Measurements from ENCODE around the gene SHC4.
"Not testable (repeated sequence)": the region's sequence is repeated elsewhere in the genome, so short reads cannot be mapped to it uniquely, and the experiment has no call there.

The SHC4 gene

DNA sequence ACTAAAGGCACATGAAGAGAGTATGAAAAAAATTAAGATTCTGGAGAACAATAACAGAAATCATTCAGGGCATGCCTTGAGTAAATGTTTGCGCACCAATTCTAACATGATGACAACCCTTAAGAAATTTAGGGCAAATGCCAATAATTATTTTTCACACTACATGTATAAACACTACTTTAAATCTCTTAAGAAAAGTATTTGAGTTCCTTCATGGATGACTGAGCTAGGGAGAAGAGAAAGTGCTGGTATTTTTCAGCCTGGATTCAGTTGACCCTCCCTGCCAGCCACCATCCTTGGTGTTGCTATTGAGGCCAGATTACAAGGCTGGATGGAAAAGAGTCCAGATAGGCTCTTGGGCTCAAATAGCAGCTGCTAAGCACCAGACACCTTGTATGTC is 93.8 kb downstream of the SHC4 start:
- Histone ChIP-seq H3K4me1 (ENCODE audit: insufficient read depth, low read length) (peaks cover 8% of the 10 kb centered on the region), H3K9me3 (ENCODE audit: control insufficient read depth, insufficient read depth, low read length) (no peaks in the 10 kb centered on the region), H3K36me3 (ENCODE audit: insufficient read depth, low read length) (no peaks in the 10 kb centered on the region), H3K9ac (ENCODE audit: low read depth, low read length) (no peak overlapping the region)

DNA sequence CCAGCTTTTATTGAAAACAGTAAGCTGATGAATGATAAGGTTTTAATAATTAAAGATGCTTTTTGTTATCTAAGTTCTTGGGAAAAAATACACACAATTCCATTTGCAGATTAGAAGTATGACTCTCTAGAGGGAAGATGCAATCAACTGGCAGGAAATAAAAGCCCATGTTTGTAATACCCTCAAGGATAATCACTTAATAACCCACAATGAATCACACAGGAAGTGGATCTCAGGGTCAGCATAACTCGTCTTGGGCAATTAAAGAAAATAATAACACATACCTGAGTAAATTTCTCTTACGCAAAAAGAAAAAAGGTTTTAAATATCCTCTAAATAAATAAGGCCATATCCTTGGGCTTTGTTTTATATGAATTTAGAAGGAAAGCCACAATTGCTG is 95.2 kb downstream of the SHC4 start:
- H3K9ac ChIP-seq (ENCODE audit: low read depth, low read length) = no peak overlapping the region
- no peaks in the 10 kb centered on the region for H3K36me3 ChIP-seq (ENCODE audit: insufficient read depth, low read length)
- H3K4me1 ChIP-seq (ENCODE audit: insufficient read depth, low read length) = peaks cover 8% of the 10 kb centered on the region
- no peaks in the 10 kb centered on the region for H3K9me3 ChIP-seq (ENCODE audit: control insufficient read depth, insufficient read depth, low read length)

DNA sequence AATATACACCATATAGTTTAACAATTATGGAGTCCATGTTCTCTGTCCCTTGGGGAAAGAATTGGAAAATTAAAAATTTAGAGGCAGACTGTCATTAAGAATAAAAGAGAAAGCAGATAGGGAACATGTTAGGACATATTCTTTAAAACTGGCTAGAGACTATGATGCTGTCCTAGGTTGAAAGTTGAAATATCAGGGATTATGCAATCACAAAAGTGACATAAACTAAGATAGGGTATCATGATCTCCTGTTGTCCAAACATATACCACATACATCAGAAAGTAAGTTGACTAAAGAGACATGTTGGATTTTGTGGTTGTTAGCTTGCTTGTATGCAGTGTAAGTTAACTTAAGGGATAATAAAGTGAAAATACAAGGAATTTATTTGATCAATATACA is 95.7 kb downstream of the SHC4 start:
- Histone ChIP-seq H3K9ac (ENCODE audit: low read depth, low read length) (no peak overlapping the region), H3K36me3 (ENCODE audit: insufficient read depth, low read length) (no peaks in the 10 kb centered on the region), H3K4me1 (ENCODE audit: insufficient read depth, low read length) (peaks cover 8% of the 10 kb centered on the region)

DNA sequence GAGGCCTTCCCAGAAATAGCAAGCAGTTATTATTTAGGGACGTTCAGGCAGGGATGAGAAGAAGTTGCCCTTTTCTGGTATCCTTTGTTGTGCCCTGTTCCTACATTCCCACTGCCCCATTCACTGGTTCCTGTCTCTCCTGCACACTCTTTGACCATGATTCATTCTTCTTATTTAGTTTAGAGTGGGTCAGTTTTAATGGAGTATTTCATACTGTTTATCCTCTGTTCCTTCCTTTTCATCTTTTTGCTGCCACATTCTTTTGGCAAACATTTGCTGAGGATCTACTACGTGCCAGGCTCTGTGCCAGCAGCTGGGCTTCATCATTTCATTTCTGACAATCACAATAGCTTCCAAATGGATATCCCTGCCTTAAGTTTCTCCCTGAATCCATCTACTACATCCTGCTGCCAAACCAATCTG is 97.6 kb downstream of the SHC4 start:
- no peaks in the 10 kb centered on the region for H3K36me3 ChIP-seq (ENCODE audit: insufficient read depth, low read length)
- H3K4me1 ChIP-seq (ENCODE audit: insufficient read depth, low read length) = peaks cover 15% of the 10 kb centered on the region
- H3K9ac ChIP-seq (ENCODE audit: low read depth, low read length) = no peak overlapping the region

More for the DNA sequence above, 95.7 kb downstream of the SHC4 start:
- H3K9me3 ChIP-seq (ENCODE audit: control insufficient read depth, insufficient read depth, low read length) = no peaks in the 10 kb centered on the region

DNA sequence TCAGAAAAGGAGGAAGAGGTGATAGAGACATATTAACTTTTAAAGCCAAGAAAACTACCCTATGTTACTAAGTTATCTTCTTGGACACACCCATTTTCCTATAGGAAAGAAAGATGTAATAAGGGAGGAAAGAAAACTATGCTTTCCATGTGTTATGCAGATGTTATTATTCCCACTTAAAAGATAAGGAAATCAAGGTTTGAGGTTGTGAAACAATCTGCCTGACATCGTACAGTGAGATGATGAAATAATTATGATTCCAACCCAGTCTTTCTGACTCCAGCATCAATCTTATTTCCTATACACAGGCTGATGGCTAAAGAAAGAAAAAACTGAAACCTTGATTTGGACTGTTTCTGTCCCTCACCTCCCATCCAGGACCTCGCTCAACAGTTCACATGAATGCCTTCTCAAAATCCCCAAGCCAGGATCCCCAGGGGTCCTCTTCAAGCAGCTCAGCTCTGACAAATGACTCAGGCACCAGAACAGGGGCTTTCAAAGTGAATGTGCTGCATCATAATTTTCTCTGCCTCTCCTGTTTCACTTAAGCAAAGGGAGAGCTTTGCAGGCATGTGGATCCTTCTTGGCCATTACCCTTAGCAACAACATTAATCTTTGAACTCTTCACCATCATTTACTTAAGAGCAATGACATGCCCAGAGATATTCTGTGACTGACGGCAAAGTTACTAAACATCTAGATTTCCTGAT is 98.2 kb downstream of the SHC4 start:
- Histone ChIP-seq H3K4me1 (ENCODE audit: insufficient read depth, low read length) (peaks cover 15% of the 10 kb centered on the region), H3K9ac (ENCODE audit: low read depth, low read length) (no peak overlapping the region), H3K36me3 (ENCODE audit: insufficient read depth, low read length) (no peaks in the 10 kb centered on the region), H3K9me3 (ENCODE audit: control insufficient read depth, insufficient read depth, low read length) (no peaks in the 10 kb centered on the region)

More for the DNA sequence above, 97.6 kb downstream of the SHC4 start:
- H3K9me3 ChIP-seq (ENCODE audit: control insufficient read depth, insufficient read depth, low read length) = no peaks in the 10 kb centered on the region

DNA sequence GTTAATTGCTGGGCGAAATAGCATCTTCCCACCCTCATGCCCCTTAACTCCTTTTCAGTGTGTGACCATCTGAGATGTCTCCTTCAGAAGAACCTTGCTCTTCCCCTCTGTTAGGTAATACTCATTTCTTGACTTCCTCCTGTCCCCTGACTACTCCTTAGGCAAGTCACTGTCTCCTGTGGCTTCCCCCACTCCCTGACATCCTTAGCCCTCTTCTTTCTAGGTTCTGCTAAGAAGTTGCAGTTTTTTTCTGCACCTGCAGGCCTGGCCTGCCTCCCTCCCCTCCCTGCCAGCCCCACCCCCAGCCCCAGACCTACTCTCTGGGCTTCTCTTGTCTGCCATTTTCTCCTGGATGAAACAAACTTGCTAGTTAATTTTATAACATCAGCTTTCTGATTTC is 101.0 kb downstream of the SHC4 start:
- Histone ChIP-seq H3K4me1 (ENCODE audit: insufficient read depth, low read length) (peaks cover 15% of the 10 kb centered on the region), H3K9ac (ENCODE audit: low read depth, low read length) (no peak overlapping the region), H3K9me3 (ENCODE audit: control insufficient read depth, insufficient read depth, low read length) (no peaks in the 10 kb centered on the region), H3K36me3 (ENCODE audit: insufficient read depth, low read length) (no peaks in the 10 kb centered on the region)

DNA sequence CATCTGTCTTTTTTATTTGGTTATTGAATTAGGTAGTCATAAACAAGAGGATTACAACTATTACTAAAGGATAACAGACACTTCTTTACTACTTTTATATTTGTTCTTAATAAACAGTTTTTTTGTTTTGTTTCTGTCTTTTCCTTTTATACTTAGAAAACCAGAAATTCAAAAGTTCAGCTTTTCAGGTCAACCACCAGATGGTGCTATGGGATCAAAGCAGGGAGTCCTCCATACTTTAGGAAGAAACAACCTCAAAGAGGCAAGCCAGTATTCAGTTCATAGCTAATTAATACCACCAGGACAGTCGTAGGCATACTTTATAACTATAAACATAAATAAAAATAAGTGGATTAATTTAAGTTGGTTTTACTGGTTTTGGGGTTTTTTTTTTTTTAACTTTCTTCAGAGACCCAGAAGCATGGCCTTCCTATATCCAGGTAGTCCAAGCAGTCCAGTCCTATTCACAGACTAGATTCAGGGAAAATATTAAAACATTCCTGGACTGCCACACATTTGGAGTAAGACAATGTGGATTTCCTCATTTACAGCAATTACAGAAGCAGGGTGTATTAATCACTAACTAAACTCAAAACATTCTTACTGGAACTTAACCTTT is 101.8 kb downstream of the SHC4 start:
- Histone ChIP-seq H3K4me1 (ENCODE audit: insufficient read depth, low read length) (peaks cover 20% of the 10 kb centered on the region), H3K9ac (ENCODE audit: low read depth, low read length) (no peak overlapping the region), H3K9me3 (ENCODE audit: control insufficient read depth, insufficient read depth, low read length) (no peaks in the 10 kb centered on the region), H3K36me3 (ENCODE audit: insufficient read depth, low read length) (no peaks in the 10 kb centered on the region)

DNA sequence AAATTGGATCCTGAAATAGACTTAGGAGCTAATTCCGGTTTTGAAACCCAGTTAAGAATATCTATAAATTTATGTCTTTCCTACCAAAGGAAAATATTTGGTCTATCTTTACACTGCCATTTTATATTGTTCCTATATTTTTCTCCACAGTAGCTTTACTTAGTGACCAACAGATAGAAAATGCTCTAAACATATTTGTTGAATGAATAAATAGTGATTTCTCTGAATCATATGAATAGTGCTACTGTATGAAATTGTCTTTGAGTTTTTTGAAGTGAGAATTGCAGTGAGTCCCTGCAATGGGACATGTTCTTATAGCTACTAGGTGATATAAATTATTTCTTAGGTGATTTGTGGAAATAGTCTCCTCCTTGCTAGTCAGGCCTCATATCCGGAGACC is 104.3 kb downstream of the SHC4 start:
- Histone ChIP-seq H3K9me3 (ENCODE audit: control insufficient read depth, insufficient read depth, low read length) (no peaks in the 10 kb centered on the region), H3K36me3 (ENCODE audit: insufficient read depth, low read length) (no peaks in the 10 kb centered on the region), H3K9ac (ENCODE audit: low read depth, low read length) (no peak overlapping the region), H3K4me1 (ENCODE audit: insufficient read depth, low read length) (peaks cover 25% of the 10 kb centered on the region)

DNA sequence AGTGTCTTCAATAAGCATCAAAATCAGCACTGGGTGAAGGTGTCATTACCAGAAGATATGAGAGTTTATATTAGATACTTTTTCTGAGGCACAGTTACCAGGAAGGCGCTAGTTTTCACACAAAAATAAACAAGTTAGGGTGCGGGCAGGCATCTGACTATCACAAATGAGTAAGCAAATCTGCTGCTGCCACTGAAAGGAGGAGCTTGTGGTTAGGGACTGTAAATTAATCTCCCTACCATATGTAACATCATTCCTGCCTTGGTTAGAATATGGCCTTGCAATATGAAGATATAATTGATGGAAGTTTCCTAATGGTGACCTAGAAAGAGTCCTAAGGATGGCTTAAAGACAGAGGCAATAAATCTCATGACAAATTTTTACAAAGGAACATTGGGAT is 105.3 kb downstream of the SHC4 start:
- H3K4me1 ChIP-seq (ENCODE audit: insufficient read depth, low read length) = peaks cover 25% of the 10 kb centered on the region
- H3K36me3 ChIP-seq (ENCODE audit: insufficient read depth, low read length) = no peaks in the 10 kb centered on the region
- H3K9me3 ChIP-seq (ENCODE audit: control insufficient read depth, insufficient read depth, low read length) = no peaks in the 10 kb centered on the region
- no peak overlapping the region for H3K9ac ChIP-seq (ENCODE audit: low read depth, low read length)

DNA sequence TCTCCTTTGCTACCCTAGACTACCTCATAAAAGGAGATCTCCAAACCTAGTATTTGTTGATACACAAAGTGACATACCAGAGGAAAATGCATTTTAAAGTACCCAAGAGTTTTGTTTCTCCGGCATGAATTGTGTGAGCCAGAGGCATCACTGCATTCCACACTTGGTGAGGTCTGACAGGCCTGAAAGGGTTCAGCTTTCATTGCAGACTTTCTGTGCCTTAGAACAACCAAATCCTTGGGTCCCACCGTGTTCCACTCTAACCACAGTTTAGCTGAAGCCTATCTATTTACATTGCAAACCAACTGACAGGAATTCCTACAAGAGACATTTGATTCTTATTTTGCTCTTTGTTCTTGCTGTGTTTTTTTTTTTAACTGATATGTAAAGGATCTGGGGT is 106.8 kb downstream of the SHC4 start:
- peaks cover 19% of the 10 kb centered on the region for H3K4me1 ChIP-seq (ENCODE audit: insufficient read depth, low read length)
- H3K36me3 ChIP-seq (ENCODE audit: insufficient read depth, low read length) = no peaks in the 10 kb centered on the region
- no peak overlapping the region for H3K9ac ChIP-seq (ENCODE audit: low read depth, low read length)
- H3K9me3 ChIP-seq (ENCODE audit: control insufficient read depth, insufficient read depth, low read length) = no peaks in the 10 kb centered on the region

DNA sequence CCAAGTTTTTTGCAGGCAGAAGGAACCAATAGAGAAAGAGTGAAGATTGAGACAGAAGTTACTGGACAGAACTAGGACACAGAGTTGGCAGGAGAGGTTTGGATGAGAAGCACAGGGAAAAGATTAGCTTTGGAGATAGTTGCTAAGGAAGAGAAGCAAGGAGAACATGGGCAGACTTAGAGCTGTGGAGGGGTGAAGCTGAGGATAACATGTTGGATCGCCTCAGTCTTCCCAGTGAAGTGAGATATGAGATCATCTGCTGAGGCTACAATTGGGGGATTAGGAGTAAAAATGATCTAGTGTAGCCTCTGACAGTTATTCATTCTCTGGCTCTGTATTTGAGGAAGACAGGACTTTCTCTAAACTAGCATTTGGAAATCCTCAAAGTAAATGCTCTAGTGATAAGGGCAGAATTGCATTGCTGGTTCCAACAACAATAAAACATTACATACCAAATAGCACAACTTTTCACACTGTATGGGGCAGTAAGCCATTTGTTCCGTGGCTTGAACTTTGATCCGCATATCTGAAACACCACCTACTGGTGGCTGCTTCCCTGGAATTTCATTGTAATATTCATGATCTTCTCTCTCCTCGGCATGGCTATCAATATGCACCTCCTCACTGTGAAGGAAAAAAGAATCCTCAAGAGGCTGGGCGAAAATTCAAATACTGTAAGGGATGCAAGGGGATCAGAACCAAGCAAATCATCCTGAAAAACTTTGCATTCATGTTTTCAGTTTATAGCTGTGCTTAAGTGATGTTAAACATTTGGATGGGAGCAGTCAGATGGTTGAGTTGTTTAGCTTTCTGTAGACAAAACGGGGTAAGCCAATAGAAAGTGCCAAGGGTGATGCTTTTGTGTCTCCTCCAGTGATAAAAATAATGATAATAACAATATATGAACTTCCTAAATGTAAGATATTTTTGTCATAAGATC is 107.9 kb downstream of the SHC4 start:
- no peak overlapping the region for H3K9ac ChIP-seq (ENCODE audit: low read depth, low read length)
- H3K36me3 ChIP-seq (ENCODE audit: insufficient read depth, low read length) = no peaks in the 10 kb centered on the region
- no peaks in the 10 kb centered on the region for H3K9me3 ChIP-seq (ENCODE audit: control insufficient read depth, insufficient read depth, low read length)
- peaks cover 19% of the 10 kb centered on the region for H3K4me1 ChIP-seq (ENCODE audit: insufficient read depth, low read length)

DNA sequence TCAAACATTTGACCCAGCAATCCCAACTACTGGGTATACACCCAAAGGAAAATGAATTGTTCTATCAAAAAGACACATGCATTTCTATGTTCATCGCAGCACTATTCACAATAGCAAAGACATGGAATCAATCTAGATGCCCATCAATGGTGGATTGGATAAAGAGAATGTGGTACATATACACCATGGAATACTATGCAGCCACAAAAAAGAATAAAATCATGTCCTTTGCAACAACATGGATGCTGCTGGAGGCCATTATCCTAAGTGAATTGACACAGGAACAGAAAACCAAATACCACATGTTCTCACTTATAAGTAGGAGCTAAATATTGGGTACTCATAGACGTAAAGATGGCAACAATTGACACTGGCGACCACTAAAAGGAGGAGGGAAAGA is 109.3 kb downstream of the SHC4 start:
- H3K9me3 ChIP-seq (ENCODE audit: control insufficient read depth, insufficient read depth, low read length); H3K9ac ChIP-seq (ENCODE audit: low read depth, low read length); H3K36me3 ChIP-seq (ENCODE audit: insufficient read depth, low read length): not testable (repeated sequence)
- H3K4me1 ChIP-seq (ENCODE audit: insufficient read depth, low read length) = peaks cover 19% of the 10 kb centered on the region

DNA sequence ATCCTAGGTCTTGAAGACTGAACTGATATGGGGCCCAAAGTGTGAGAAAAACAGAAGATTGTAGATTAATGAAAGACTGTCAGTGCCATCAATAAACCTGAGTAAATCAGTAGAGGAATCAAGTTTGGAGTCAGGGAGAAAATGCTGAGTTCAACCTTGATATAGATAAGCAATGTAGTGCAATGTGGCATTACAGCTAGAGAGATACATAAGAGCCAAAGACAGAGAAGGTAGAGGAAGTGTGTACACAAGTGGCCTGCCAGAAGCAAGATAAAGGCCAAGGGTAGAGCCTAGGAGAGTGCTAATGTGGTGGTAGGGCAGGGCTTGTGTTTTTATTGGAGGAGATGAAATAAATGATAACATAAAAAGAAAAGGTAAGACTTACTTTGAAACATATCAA is 111.8 kb downstream of the SHC4 start:
- Histone ChIP-seq H3K4me1 (ENCODE audit: insufficient read depth, low read length) (peaks cover 14% of the 10 kb centered on the region), H3K36me3 (ENCODE audit: insufficient read depth, low read length) (no peaks in the 10 kb centered on the region), H3K9me3 (ENCODE audit: control insufficient read depth, insufficient read depth, low read length) (no peaks in the 10 kb centered on the region), H3K9ac (ENCODE audit: low read depth, low read length) (no peak overlapping the region)

DNA sequence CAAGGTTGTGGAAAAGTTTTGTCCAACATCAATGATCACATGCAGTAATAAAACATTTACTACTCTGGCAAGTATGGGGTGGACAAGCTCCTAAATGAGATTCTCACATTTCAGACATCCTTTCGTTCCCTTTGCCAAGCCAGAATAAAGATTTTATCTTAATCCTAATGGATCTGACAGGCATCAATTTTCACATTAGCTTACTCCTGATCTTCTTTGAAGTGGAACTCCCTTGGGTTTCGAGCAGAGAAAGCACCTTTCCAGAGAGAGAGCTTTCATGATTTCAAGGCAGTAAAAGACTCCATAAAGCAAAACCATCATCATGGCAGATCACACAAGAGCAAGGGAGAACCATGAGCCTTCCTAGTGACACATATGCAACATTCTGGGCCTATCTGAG is 113.1 kb downstream of the SHC4 start:
- Histone ChIP-seq H3K4me1 (ENCODE audit: insufficient read depth, low read length) (peaks cover 2% of the 10 kb centered on the region), H3K36me3 (ENCODE audit: insufficient read depth, low read length) (no peaks in the 10 kb centered on the region), H3K9me3 (ENCODE audit: control insufficient read depth, insufficient read depth, low read length) (no peaks in the 10 kb centered on the region), H3K9ac (ENCODE audit: low read depth, low read length) (no peak overlapping the region)

Measured in ES-I3 (cell line).